Measurements from ENCODE around the gene TUBAL3.

Gene TUBAL3

DNA sequence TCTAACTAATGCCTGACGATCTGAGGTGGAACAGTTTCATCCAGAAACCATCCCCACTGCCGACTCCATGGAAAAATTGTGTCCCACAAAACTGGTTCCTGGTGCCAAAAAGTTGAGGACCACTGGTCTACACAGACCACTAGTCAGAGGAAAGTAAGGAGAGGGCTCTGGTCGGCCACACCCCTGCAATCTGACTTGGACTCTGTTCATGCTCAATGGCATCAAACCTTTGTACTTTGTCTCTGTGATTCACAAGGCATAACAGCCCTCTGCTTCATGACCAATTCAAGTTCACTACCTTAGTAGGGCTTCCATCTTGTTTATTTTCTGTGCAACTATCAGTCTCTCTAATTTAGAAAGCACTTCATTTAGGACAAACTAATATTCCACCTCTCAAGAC lies 1.8 kb downstream of the TUBAL3 start:
- Histone ChIP-seq H3K9ac (no peak overlapping the region), H3K4me2 (ENCODE audit: low read length) (no peak overlapping the region), H2AFZ (no peak overlapping the region), H3K4me1 (no peaks in the 10 kb centered on the region), H3K9me3 (ENCODE audit: control insufficient read depth, low read length) (no peaks in the 10 kb centered on the region), H3K27ac (no peak overlapping the region), H3K4me3 (ENCODE audit: low read depth, low read length) (no peak overlapping the region), H3K79me2 (no peaks in the 10 kb centered on the region), H3K27me3 (ENCODE audit: control insufficient read depth, insufficient read depth, low read length) (no peaks in the 10 kb centered on the region), H3K36me3 (ENCODE audit: control insufficient read depth, insufficient read depth, low read length) (no peaks in the 10 kb centered on the region)
- TF ChIP-seq CTCF (IDR thresholded peaks at IDR 0.05): no peak

DNA sequence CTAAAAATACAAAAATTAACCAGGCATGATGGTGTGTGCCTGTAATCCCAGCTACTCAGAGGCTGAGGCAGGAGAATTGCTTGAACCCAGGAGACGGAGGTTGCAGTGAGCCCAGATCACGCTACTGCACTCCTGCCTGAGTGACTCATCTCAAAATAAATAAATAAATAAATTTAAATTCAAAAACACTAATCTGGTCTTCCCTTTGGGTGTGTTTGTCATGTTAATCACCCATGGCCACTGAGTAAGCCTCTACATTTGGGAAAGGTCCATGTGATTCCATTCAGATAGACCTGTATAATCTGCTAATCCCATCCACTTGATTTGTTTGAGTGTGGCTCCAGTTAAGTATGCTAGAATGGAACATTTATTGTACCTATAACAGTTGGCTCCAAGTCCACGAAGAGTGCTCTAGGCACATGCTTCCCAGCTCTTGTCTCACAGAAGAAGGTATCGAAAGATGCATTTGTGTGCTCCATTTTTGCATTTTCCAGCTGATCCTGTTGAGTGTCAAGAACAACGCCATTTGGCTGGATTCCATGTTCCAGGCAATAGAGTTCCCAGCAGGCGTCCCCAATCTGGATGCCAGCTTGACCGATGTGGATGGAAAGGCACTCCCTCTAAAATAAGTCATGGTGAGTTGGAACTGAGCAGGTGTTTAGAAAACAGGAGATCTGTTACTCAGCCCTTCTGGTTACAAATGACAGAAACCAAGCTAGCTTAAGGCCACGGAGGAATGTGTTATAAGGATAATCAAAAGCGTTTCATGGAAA lies 4.0 kb downstream of the TUBAL3 start:
- no peak for TF ChIP-seq CTCF (IDR thresholded peaks at IDR 0.05)
- Histone ChIP-seq H3K27ac (no peak overlapping the region), H3K27me3 (ENCODE audit: control insufficient read depth, insufficient read depth, low read length) (no peaks in the 10 kb centered on the region), H3K79me2 (no peaks in the 10 kb centered on the region), H3K4me2 (ENCODE audit: low read length) (no peak overlapping the region), H3K4me3 (ENCODE audit: low read depth, low read length) (no peak overlapping the region), H3K9ac (no peak overlapping the region), H3K36me3 (ENCODE audit: control insufficient read depth, insufficient read depth, low read length) (no peaks in the 10 kb centered on the region), H3K9me3 (ENCODE audit: control insufficient read depth, low read length) (no peaks in the 10 kb centered on the region), H2AFZ (no peak overlapping the region), H3K4me1 (no peaks in the 10 kb centered on the region)

GRCh38 chr10:5399332-5399731 lies 5.3 kb downstream of the TUBAL3 start:
- H3K9ac ChIP-seq: no peak overlapping the region
- no peaks in the 10 kb centered on the region for H3K36me3 ChIP-seq (ENCODE audit: control insufficient read depth, insufficient read depth, low read length)
- H3K9me3 ChIP-seq (ENCODE audit: control insufficient read depth, low read length): no peaks in the 10 kb centered on the region
- H3K27me3 ChIP-seq (ENCODE audit: control insufficient read depth, insufficient read depth, low read length): no peaks in the 10 kb centered on the region
- no peak for TF ChIP-seq CTCF (IDR thresholded peaks at IDR 0.05)
- no peaks in the 10 kb centered on the region for H3K4me1 ChIP-seq
- H3K79me2 ChIP-seq: no peaks in the 10 kb centered on the region
- no peak overlapping the region for H3K4me2 ChIP-seq (ENCODE audit: low read length)
- no peak overlapping the region for H3K4me3 ChIP-seq (ENCODE audit: low read depth, low read length)
- no peak overlapping the region for H2AFZ ChIP-seq
- H3K27ac ChIP-seq: no peak overlapping the region

DNA sequence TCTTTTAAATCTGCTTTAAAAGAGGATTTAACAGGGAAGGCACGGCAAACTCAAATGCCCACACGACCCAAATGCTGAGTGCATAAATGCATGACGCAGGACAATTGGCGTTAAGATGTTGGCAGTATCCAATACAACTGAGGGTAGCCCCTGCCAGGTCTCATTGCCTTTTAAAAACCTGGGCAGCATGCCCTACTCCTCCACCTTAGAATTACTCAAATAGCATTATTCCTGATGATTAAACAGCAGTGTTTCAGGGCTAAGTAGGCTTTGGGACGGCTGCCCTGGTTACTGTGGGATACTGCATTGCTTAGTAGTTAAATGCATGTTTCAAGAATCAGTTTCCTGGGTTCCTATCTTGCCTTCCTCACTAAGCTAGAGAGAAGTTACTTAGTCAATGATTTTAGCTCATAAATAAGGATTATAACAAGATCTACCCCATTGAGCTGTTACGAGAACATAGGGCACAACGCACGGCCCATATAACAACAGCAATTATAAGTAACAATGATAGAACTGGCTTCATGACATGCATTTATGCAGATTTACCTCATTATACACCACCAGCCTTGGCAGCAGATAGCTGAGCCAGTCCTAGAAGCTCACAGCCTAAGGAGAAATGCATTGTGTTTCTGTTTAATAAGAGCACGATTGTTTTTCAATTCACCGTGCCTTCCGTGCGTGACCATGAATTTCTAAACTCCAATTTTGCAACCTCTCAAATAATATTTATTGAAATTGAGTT lies 7.9 kb downstream of the TUBAL3 start:
- no peak overlapping the region for H2AFZ ChIP-seq
- H3K36me3 ChIP-seq (ENCODE audit: control insufficient read depth, insufficient read depth, low read length): no peaks in the 10 kb centered on the region
- no peak overlapping the region for H3K4me2 ChIP-seq (ENCODE audit: low read length)
- H3K27me3 ChIP-seq (ENCODE audit: control insufficient read depth, insufficient read depth, low read length): no peaks in the 10 kb centered on the region
- H3K27ac ChIP-seq: no peak overlapping the region
- H3K4me3 ChIP-seq (ENCODE audit: low read depth, low read length): no peak overlapping the region
- no peak overlapping the region for H3K9ac ChIP-seq
- no peaks in the 10 kb centered on the region for H3K9me3 ChIP-seq (ENCODE audit: control insufficient read depth, low read length)
- H3K4me1 ChIP-seq: no peaks in the 10 kb centered on the region
- no peak for TF ChIP-seq CTCF (IDR thresholded peaks at IDR 0.05)
- no peaks in the 10 kb centered on the region for H3K79me2 ChIP-seq
